Vagina (tissue), 2 donors: ENCODE measurements around the gene PM20D2.

ENCODE experiments used
- POLR2AphosphoS5 ChIP-seq, 2 donors: sonication (generic); formaldehyde crosslinking; IDR thresholded peaks; one replicate each; pipeline ENCODE4 v1.9.0; 2017; ENCODE audit warnings: antibody characterized with exemption in 2 of 2, mild to moderate bottlenecking in 2 of 2, low read depth in 1 of 2; ENCODE audit not compliant: insufficient read depth in 1 of 2
- TF ChIP-seq, protein P1 (sequence below), 3 experiments: fragments of 450-650 bp in 2 of 3; fragments of 200-600 bp in 1 of 3; sonication (generic) in 1 of 3; IDR thresholded peaks; one replicate each; pipeline ENCODE4 v1.5.1; 2017 to 2019; ENCODE audit warnings: antibody characterized with exemption in 3 of 3, mild to moderate bottlenecking in 2 of 3, moderate library complexity in 2 of 3

DNA sequence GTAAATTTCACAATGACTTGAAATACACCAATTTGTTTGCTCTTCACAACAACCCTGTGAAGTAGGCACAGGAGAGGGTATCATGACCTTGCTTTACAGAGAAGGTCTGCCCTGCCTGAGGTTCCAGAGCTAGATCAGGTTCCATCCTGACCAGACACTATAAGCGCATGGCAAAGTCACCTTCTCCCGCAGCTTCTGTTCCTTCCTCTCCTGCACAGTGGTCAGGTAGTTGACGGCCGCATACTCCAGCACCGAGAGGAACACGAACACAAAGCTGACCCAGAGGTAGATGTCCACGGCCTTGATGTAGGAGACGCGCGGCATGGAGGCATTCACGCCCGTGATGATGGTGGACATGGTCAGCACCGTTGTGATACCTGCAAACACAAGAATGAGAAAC is 34.3 kb downstream of the PM20D2 start:
- no peak for TF ChIP-seq POLR2AphosphoS5 (IDR thresholded peaks at IDR 0.05; ENCODE audit: insufficient read depth in 1 of 2, low read depth in 1 of 2)
- TF ChIP-seq, protein P1, sequence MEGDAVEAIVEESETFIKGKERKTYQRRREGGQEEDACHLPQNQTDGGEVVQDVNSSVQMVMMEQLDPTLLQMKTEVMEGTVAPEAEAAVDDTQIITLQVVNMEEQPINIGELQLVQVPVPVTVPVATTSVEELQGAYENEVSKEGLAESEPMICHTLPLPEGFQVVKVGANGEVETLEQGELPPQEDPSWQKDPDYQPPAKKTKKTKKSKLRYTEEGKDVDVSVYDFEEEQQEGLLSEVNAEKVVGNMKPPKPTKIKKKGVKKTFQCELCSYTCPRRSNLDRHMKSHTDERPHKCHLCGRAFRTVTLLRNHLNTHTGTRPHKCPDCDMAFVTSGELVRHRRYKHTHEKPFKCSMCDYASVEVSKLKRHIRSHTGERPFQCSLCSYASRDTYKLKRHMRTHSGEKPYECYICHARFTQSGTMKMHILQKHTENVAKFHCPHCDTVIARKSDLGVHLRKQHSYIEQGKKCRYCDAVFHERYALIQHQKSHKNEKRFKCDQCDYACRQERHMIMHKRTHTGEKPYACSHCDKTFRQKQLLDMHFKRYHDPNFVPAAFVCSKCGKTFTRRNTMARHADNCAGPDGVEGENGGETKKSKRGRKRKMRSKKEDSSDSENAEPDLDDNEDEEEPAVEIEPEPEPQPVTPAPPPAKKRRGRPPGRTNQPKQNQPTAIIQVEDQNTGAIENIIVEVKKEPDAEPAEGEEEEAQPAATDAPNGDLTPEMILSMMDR (IDR thresholded peaks at IDR 0.05), result no peak
